Fibroblast of skin of left quadriceps (primary cell): ENCODE data around the gene GTPBP6.
"Not testable (repeated sequence)": the region's sequence is repeated elsewhere in the genome, so short reads cannot be mapped to it uniquely, and the experiment has no call there.

ENCODE experiments used
- DNase-seq, 2 experiments: peaks; one replicate each; pipeline ENCODE4 v3.0.0-alpha.2; 2013; ENCODE audit warnings: low read depth in 2 of 2

GTPBP6 gene

DNA sequence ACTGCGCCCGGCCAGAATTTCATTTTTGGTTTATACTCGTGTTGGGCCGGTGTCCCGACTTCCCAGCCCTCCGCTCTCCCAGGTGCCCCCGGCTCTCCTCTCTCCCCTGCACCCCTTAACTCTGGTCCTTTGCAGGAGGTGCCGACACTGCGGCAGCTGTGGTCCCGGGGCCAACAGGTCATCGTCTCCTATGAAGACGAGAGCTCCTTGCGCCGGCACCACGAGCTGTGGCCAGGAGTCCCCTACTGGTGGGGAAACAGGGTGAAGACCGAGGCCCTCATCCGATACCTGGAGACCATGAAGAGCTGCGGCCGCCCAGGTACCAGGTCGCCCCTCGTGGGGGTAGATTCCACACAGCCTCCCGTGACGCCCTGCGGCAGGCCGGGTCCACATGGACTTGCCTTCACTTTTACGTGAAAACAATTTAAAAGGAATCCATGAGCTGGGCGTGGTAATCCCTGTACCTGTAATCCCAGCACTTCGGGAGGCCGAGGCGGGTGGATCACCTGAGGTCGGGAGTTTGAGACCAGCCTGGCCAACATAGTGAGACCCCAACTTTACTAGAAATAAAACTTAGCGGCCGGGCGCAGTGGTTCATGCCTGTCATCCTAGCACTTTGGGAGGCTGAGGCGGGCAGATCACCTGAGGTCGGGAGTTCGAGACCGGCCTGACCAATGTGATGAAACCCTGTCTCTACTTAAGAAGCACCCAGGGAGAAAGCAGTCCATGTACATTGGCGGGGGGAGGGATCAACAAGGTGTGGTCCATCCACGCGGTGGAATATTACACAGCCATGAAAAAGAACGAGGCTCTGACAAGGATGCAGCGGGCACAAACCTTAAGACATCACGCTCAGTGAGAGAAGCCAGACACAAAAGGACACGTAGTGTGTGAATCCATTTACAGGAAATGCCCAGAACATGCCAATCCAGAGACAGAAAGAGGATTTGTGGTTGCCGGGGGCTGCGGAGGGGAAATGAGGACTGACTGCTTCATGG lies 25.4 kb downstream of the GTPBP6 start:
- no peak for DNase-seq

DNA sequence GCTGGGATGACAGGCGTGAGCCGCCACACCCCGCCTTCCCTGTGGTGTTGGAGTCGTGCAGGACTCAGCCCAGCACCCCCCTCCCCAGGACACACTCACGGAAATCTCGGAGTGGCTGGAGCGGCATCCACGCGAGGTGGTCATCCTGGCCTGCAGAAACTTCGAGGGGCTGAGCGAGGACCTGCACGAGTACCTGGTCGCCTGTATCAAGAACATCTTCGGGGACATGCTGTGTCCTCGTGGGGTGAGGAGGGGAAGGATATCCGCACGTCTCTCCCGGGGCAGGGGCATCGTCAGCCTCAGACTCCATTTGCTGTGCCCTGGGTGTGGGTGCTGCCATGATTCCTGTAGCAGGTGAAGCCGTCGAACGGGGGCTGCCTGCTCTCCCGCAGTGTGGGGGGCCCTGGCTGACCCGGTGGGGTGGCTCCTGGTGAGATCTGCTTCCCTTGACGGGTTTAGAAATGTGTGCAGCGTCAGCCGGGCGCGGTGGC lies 27.1 kb downstream of the GTPBP6 start:
- no peak for DNase-seq

DNA sequence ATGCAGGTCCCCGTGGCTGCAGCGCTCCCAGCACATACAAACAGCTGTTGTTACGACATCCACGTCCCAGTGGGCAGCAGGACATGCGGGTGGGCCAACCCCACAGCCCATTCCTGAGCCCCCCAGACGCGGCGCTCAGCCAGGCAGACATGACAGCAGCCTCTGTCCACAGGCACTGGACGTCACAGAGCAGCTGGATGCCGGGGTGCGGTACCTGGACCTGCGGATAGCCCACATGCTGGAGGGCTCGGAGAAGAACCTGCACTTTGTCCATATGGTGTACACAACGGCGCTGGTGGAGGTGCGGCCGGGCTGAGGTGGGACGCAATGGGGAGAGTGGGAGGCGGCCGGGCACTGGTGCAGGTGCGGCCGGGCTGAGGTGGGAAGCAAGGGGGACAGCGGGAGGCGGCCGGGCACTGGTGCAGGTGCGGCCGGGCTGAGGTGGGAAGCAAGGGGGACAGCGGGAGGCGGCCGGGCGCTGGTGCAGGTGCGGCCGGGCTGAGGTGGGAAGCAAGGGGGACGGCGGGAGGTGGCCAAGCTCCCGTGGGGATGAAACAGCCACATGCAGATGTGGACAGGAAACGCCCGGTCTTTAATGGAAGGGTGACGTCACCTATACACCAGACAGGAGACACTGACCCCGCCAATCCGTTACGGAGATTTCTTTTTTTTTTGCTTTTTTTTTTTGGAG lies 28.0 kb downstream of the GTPBP6 start:
- no peak for DNase-seq

DNA sequence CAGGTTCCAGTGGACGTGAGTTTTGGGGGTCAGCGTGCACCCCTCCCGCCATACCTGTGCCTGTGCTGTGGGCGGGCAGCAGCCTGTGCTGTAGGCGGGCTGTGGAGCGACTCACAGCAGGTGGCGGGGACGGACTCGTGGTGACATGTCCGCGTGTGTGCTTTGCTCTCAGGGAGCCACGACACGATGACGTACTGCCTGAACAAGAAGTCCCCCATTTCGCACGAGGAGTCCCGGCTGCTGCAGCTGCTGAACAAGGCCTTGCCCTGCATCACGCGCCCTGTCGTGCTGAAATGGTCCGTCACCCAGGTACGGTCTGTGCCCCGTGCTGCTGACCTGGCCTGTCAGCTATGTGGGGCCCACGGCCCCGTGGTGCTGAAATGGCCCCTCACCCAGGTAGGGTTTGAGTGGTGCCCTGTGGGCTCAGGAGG lies 30.0 kb downstream of the GTPBP6 start:
- DNase-seq: no peak

DNA sequence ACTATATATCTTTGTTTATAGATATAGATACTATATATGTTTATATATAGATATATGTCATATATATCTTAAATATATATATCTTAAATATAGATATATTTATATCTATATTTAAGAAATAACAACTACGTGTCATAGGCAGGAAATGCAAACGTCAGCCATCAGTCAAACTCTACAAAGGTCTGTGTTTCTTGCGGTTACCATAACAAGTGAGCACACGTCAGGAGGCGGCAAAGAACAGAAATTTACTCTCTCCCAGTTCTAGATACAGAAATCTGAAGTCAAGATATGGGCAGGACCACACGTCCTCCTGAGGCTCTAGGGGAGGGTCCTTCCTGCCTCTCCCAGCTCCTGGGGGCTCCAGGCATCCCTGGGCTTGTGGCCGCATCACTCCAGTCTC lies 30.9 kb downstream of the GTPBP6 start:
- DNase-seq: no peak

DNA sequence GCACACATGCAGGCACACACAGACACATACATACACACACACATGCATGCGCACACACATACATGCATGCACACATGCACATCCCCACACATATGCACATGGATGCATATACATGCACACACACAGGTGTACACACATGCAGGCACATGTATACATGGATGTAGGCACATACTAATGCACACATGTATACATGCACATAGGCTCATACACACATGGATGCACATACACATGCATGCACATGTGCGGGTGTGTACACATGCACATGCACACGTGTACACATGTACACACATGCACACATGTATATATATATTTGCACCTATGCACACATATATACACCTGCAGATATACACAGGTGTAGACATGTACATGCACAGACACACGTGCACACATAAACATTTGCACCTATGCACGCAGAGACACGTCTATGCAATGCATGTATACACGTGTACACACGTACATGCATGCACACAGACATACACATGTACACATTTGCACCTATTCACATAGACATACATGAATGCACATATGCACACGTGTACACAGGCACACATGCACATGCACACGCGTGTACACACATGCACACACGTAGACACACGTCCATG lies 33.4 kb downstream of the GTPBP6 start:
- no peak for DNase-seq

DNA sequence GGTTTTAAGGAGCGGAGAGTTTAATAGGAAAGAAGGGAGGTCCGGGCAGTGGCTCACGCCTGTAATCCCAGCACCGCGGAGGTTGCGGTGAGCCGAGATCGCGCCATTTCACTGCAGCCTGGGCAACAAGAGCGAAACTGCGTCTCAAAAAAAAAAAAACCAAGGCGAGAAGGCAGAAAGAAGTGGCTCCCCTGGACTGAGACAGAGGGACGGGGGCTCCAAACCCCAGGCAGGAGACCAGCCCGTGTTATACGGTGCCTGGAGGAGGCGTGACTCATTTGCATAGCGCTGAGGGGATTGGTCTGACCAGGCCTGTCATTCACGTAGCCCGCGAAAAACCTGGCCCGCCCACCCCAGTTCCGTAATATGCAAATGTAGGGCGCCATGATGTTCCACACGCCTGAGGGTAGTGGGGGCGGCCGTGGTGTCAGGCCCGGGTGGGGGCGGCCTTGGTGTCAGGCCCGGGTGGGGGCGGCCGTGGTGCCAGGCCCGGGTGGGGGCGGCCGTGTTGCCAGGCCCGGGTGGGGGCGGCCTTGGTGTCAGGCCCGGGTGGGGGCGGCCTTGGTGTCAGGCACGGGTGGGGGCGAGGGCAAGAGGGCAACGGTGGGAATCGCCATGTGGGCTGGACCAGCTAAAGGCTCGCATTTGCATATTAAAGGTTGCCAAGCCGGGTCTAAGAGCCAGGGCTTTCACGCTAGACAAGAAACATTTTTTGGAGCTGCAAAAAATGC lies 35.3 kb downstream of the GTPBP6 start:
- DNase-seq: peak; percentile 59 to 65

DNA sequence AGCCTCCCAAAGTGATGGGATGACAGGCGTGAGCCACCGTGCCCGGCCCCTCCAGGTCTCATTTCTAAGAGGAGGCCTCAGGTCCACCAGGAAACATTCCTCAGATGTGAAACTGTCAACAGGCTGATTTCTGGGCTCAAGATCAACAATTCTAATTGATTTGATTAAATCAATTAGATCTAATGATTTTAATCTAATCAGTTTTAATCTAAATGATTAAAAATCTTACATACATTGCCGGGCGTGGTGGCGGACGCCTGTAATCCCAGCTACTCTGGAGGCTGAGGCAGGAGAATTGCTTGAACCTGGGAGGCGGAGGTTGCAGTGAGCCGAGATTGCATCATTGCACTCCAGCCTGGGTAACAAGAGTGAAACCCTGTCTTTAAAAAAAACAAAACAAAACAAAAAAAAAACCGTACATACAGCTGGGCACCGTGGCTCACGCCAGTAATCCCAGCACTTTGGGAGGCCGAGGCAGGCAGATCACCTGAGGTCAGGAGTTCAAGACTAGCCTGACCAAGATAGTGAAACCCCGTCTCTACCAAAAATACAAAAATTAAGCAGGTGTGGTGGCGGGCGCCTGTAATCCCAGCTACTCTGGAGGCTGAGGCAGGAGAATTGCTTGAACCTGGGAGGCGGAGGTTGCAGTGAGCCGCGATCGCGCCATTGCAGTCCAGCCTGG lies 36.5 kb downstream of the GTPBP6 start:
- DNase-seq: not testable (repeated sequence)

DNA sequence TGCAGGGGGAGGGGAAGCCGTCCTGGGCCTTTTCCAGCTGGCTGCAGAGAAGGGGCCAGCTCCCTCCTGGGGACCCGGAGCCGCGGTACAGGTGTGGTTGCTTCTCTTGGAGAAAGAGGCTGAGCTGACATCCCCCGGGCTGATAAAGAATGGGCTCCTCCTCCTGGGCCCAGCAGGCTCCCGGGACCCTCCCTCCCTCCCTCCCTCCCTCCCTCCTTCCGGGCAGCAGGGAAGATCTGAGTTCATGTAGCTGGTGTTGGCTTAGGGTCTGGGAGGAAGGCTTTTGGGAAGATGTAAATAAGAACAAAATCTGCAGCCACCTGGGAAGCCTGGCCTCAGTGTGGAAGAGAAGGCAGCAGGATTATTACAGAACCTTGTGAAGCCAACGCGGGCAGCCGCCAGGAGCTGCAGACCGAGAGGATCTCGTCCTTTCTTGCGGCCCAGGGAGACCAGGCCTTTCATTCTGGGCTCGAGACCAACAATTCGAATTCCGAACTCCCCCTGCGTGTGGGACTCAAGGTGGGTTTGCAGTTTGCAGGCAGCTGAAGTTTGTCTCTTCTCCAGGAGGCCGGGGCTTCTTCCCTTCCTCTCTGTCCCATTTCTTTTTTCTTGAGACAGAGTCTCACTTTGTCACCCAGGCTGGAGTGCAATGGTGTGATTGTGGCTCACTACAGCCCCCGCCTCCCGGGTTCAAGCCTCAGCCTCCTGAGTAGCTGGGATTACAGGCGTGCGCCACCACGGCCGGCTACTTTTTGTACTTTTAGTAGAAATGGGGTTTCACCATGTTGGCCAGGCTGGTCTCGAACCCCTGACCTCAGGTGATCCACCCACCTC lies 37.2 kb downstream of the GTPBP6 start, which contains the start of gene PLCXD1:
Gene PLCXD1, plus strand, starts transcription at position 216 of the 834 bp plus-strand sequence. CDS start 2,807 bp downstream, outside the sequence.
- DNase-seq: peak; percentile 46 to 49

DNA sequence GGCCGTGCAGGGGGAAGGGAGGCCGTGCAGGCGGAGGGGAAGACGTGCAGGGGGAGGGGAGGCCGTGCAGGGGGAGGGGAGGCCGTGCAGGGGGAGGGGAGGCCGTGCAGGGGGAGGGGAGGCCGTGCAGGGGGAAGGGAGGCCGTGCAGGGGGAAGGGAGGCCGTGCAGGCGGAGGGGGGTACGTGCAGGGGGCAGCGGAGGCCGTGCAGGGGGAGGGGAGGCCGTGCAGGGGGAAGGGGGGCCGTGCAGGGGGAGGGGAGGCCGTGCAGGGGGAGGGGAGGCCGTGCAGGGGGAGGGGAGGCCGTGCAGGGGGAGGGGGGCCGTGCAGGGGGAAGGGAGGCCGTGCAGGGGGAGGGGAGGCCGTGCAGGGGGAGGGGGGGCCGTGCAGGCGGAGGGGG lies 37.9 kb downstream of the GTPBP6 start:
- not testable (repeated sequence) for DNase-seq

DNA sequence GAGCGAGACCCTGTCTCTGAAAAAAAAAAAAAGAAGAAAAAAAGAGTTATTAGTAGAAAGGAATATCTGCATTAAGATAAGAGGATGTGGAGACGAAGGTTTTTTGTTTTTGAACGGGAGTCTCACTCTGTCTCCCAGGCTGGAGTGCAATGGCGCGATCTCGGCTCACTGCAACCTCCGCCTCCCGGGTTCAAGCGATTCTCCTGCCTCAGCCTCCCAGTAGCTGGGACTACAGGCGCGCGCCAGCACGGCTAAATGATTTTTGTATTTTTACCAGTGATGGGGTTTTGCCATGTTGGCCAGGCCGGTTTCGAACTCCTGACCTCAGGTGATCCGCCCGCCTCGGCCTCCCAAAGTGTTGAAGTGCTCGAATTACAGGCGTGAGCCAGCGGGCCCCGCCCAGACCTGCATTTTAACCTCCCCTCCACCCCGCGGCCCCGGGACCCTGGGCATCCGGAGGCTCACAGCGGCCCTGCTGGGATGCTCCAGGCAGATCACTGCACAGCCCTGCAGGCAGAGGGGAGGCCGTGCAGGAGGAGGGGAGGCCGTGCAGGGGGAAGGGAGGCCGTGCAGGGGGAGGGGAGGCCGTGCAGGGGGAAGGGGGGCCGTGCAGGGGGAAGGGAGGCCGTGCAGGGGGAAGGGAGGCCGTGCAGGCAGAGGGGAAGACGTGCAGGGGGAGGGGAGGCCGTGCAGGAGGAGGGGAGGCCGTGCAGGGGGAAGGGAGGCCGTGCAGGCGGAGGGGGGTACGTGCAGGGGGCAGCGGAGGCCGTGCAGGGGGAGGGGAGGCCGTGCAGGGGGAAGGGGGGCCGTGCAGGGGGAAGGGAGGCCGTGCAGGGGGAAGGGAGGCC lies 38.6 kb downstream of the GTPBP6 start:
- DNase-seq: peak in 1 of 2 experiments; percentile 20

DNA sequence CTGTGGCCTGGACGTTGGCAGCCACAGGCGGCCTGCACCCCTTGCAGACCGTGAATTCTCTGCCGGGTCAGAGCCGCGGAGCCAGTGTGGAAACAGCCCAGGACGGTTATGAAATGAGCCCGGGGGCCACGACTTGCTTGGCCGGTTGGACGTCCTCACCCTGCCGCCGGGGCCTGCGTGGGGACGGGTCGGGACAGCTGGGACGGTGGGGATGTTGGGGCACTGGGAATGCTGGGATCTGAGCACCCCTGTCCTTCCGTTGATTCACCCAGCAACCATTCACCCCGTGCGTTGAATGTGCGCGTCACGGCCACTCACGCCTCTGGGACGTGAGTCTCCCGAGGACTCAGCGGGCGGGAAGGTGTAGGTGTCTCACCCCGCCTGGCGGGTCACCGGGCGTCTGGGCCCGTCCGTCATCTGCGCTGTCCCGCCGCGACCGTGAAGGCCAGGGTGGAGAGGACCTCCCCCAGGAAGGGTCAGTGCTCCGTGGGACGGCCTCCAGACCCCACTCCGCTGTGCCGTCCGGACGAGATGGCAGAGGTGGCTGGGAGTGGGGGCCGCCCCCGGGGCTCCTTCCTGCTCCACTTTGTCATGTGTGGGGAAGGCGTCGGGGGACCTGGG lies 41.9 kb downstream of the GTPBP6 start:
- no peak for DNase-seq

DNA sequence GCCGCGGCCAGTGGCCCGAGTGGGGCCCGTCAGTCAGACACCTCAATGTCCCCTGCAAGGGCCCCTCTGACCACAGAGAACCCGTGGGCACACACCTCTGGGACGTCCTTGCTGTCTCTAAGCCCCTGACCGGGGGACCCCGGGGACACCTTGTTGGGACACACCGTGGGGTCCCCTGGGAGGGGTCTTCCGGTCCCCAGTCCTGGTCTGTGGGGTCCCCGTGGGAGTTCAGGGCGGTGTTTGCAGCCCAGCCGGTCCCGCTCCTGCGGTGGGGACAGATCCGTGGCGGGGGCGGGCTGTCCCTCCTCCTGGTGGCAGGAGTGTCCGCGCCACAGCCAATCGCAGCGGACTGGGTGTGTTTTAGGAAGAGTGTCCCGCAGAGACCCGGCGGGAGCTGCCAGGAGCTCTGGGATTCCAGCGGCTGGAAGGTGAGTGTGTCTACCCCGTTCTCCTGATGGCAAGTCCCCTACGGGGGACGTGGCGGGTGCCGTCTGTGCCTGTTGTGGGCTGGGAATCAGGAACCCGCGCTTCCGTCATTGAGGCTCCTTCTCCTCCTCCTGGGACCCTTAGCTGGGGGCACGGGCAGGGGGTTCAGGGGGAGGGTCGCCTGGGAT lies 42.5 kb downstream of the GTPBP6 start:
- DNase-seq: peak in 1 of 2 experiments; percentile 14

DNA sequence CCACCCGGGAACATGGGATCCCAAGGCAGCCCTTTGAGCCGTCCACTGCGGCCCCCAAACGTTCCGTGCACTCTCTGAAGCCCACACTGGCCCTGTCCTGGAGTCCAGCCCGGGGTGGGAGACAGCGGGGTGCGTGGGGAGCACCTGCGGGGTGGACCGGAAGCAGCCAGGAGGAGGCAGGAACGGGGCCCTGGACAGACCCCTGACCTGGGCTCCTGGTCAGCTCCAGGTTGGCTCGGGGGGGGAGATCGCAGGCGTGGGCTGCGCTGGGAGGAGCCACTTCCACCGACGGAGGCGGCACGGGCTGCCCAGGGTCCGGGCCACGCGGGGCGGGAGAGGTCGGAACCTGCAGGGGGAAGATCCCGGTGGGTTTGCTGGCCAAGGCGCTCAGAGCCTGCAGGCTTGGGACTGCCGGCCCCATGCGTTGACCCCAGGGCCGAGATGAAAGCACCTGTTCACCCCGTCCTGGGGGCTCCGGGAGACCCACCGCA lies 43.1 kb downstream of the GTPBP6 start:
- DNase-seq: no peak

DNA sequence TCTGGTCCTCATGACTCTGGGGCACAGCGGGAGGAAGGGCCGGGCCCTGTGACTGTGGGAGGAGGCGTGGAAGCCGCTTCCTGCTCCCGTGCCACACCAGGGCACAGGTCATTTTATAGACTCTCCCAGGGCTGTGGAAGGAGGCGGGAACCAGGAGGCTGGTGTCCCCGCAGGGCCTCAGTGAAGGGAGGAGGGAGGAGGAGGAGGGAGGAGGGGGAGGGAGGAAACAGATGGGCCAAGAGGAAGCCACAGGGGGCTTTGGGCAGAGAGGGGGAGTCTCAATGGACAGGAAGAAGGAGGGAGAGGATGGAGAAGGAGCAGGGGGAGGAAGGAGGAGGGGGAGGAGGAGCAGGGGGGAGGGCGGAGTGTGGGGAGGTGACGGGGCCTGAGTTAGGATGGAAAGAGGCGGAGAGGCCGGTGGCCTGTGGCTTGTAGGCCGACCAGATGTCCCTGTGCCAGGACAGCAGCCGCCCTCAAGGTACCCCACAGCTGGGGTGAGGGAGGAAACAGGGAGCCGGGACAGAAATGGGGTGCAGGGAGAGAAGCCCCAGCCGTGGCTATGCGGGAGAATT lies 43.6 kb downstream of the GTPBP6 start:
- peak; percentile 50 to 51 for DNase-seq

DNA sequence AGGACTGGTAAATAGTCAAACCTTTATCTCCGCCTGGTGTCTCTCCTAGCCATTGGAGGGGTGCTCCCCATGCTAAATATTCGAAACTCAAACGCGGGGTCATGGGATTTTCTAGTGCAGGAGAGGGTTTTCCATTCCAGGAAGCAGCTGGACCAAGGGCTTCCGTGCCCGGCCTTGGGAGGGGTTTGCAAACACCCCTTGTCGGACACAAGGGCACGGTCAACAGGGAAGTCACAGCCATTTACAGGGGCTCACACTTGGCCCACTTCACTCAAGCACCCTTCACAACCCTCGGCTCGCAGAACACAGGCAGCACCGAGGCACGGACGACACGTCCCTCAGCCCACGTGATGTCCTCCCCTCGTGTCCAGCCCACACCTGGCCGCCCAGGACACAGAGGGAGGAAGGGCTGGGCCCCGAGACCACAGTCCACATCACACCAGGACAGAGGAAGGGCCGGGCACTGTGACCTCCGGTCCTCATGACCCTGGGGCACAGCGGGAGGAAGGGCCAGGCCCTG lies 47.7 kb downstream of the GTPBP6 start:
- no peak for DNase-seq

DNA sequence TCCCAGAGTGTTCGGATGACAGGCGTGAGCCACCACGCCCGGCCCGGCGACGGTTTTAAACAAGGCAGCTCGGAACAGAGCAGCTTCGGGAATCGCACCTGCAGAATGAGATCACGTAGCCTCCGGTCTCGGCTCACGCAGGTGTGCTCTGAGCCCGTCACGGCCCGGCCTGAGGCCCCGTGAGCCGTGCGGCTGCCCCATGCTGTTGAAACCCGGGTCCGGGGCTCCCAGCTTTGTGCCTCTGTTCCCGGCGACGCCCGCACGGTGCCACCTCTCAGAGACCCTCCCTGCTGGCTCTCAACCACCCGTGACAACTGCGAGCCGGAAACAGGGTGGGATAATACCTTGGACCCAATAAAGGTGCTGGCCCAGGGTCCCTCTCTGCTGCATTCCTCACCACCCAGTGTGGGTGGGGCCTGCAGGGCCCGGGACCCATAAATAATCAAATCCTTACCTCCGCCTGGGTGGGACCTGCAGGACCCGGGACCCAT lies 50.8 kb downstream of the GTPBP6 start:
- DNase-seq: no peak
